Activated CD4-positive, CD25-positive, alpha-beta regulatory T cell treated with anti-CD3 and anti-CD28 coated beads, Interleukin-2, amount 50 U/mL, for 16 hours (primary cell): Measurements from ENCODE around the gene CDH13.

ENCODE experiments used
- DNase-seq: peaks from one replicate; pipeline ENCODE4 v3.0.0-alpha.2; 2020; ENCODE audit warnings: low read depth, low spot score

Gene CDH13

DNA sequence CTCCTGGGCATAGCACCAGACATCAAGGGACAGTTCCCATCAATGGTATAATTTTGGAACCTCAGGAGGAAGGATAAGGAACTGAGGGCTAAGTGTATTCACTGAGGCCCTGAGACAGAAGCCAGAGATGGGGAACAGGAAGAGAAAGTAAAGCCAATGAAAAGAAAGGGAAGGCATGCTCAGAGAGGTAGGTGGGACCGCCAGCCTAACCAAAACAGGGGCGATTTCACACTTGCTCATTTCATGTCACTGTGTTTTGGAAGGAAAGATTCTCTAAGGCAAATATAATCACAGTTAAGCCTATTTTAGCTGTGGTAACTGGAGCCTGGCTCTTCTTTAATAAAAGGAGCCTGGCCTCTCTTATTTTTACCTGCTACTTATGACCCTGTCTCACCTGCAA lies 411.1 kb downstream of the CDH13 start:
- no peak for DNase-seq

DNA sequence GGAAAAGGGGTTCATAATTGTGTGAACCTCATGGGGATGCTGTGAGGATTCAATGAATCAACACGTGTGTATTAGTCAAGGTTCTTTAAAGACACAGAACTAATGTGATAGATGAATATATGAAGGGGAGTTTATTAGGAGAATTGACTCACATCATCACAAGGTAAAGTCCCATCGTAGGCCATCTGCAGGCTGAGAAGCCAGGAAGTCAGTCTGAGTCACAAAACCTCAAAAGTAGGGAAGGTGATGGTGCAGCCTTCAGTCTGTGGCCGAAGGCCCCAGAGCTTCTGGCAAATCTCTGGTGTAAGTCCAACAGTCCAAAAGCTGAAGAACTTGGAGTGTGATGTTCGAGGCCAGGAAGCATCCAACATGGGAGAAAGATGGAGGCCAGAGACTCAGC lies 413.4 kb downstream of the CDH13 start:
- no peak for DNase-seq

DNA sequence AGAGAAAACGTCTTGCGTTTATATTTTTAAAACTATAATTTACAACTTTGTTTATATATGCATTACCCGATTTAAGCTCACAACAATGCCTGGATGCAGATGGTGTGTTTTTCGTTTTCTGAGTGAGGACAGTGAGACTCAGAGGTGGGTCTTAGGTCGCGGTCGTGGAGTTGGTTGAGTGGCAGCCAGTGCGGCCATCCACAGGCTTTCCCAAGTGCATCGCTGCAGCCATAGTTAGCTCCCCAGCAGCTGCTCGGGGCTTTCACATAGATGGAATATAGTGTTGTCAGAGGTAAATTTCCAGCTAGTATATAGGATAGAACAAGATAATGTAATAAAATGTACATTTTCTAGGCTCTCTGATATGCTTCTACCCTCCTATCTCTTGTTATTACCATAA lies 417.8 kb downstream of the CDH13 start:
- no peak for DNase-seq

DNA sequence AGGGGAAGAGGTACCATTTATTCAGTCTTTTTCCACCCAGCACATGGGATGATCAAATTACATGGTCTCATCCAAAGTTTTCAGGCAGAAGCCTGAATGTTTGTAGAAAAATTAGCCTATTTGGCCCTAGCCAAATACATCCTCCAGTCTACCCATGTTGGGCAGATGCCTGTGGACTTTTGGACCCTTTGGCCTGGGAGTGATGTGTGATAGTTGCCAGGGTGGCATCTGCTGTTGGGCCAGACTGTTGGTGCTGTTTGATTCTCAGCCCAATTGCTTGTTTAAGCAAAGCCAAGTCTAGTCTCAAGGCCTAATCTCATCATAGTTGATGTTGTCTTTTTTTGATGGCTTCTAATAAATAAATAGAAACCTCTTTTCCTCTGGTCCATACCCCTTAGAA lies 419.0 kb downstream of the CDH13 start:
- no peak for DNase-seq

DNA sequence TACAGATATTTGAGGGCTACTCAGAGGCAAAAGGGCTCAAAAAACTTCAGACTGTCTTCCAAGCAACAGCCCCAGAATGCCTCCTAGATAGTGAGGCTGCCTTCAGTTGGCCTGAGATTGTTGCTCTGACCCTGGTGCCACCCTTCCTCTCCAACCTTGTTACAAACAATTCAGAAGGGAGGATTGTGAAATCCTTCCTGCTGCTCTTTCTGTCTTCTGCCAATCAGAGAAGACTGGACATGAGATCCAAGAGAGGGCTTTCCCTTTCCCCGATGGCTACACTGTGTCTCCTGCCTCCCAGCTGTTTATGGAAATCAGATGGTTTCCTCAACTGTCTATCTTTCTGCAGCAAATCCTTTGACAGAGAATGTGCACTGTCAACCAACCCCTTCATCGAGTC lies 419.9 kb downstream of the CDH13 start:
- no peak for DNase-seq

DNA sequence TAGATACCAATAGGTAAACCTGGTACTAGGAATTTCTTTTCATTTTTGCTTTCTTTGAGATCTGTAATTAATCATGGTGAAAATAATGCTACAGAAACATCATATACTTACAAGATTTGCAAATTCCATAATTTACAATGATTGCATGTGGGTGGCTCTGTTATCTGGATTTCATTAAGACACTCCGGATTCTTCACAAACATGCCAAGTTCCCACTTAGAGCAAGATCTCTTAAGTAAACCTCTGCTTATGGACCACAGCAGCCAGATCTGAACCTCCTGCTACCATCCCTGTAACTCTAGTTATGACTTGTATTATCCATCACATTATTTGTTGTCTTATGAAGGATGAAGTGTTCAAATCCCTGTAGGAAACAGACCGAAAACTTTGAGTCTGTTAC lies 424.7 kb downstream of the CDH13 start:
- DNase-seq = no peak

DNA sequence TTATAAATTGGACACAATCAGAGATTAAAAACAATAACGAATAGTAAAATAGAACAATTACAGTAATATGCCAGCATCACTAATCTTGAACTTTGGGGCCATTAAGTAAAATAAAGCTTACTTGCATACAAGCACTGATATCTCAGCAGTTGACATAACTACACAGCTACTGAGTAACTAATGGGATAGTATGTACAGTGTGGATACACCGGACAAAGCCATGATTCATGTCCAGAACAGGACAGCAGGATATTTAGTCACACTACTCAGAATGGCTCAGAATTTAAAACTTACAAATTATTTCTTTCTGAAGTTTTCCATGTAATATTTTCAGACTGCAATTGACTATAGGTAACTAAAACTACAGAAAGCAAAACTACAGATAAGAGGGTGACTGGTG lies 427.5 kb downstream of the CDH13 start:
- DNase-seq = no peak

DNA sequence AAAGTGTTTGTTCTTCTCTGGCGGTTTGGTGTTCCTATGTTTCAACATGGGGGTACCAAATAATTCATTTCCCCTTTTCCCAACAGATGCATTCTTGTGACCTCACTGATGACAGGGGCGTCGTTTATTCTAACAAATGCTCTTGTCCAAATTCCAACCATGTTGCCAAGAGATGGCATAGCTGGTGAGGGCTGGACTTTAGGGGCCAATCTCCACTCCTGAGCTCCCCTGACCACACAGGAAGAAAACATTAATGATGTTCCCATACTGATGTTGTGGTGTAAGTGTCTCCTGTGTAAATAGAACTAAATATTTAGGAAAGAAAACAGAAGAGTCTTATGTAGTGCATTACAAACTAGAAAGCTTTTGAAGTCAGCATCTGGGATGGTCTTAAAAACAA lies 431.6 kb downstream of the CDH13 start:
- no peak for DNase-seq

DNA sequence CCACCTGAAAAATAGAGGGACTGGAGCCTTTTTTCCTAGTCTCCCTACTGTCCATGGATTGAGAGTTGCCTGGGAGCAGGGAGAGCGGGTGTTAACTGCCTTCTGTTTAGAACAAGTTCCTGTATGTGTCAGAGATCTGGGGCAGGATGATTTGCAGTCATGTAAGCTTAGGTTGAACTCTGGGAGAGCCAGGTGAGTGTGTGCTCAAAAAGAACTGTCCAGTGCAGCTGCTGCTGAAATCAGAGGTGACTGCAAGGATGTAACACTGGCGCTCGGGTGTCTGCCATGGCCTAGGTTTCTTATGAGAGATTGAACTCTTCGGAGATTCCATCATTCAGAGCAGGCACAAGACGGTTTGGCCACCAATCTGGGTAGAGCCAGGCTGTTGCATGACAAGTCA lies 432.5 kb downstream of the CDH13 start:
- DNase-seq = no peak

DNA sequence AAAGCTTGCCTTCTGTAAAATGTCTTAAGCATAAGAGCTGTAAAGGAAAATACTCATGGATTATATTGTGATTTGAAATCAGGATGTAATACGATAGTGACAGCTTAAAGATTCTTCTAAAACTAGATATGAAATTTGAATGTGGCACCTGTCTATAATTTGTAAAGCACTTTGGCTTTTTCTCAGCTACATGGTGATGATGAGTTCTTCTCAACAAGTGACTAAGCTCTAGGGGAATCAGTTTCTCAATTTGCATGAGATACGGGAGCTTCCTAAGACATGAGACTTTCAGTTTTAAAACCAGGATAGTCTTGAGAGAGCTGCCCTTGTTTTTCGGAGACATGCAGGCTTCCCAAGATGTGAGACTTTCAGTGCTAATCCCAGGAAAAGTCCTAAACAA lies 439.2 kb downstream of the CDH13 start:
- no peak for DNase-seq

DNA sequence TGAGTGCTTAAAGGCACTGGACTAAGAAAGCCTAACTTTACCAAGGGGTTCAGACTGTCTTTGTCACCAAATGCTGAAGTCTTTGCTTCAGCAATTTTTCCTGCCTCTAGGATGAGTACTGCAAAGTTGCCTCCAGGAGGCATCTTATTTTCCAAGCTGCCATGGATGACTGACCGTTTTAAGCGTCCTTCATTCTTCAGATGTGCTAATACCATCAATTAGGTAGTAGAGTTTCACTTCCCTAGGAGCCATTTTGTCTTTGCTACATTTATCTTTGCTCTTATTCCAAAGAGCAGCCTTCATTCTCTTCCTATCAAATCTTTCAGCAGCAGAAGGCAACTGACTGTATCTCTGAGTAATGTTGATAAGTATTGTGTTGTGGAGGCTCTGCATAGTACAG lies 440.1 kb downstream of the CDH13 start:
- no peak for DNase-seq

DNA sequence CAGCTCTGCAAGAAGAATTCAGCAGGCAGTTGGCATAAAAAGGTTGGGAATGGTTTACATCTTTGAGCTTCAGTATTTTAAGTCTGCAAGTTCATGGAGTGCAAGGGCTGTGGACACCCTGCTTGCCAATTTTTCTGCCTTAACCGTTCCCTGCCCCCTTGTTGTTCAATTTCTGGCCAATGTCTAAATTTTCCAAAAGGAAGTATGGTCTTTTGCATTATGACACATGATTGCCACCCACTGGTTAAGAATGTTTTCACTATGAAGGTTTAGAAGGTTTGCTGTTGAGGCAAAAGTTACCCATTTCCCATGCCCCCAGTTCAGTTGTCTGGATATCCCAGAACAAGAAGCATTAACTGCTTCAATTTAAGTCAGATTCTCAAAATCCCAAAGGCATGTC lies 441.9 kb downstream of the CDH13 start:
- DNase-seq = no peak

DNA sequence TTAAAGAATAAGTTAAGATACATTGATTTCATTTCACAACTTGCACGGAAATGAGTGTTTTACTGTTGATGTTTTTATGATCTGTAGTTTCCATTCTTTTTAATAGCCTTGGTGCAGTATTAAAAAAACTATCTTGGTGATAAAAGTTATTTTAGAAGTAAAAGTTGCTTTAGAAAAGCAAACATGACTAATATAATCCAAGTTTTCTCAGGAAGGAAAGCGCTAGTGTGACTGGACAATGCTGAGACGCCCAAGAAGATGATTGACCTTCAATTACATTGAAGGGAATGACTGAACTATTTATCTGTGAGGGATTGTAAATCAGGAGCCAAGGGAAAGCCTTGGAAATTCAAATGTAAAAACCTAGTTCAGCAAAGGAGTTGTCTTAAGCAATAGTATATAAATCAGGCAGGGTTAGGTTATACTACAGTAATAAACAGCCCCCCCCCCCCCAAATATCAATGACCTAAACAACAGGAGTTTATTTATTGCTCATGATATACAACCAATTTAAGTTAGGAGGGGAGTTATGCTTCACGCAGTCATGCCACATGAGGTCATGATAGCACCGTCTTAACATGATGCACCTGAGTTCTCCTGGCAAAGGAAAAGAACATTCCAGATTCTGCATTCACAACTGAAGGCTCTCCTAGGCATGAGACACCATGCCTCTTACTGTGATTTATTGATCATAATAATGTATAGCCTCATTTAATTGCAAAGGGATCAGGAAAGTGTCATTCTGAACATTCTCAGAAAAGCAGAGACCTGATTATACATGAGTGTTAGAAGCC lies 443.8 kb downstream of the CDH13 start:
- DNase-seq = no peak

DNA sequence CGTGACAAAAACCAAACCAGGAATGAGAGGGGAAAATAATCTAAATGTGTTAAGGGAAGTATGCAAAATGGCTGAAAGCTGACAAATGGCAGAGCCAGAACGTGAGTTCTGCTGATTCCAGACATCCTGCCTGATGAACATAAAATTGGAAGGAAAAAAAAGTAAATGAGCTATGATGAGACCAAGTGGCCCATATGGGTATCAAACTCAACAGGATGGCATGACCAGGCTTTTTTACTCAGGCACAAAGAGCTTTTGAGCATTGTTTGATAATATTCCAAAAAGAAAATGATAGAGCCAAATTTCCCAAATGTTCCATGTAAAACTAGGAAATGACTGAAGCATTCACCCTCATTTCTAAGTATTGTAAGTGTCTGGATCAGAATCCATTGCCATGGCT lies 449.2 kb downstream of the CDH13 start:
- no peak for DNase-seq

DNA sequence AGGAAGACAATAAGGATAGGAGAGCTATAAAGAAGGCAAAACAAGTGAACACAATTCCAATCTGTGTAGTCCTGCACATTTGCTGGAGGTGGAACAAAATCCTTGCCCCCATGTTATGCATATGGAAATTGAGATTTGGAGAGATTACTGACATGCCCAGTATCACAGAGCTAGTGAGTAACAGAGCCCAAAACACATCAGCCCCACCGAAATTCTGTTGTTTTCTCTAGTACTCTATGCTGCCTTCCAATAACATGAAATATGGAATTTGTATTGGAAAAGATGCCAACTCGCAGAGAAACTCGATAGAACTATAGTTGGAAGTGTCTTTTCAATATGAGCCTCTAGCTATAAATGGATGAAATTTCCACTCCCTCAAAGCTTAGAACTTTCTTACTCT lies 456.6 kb downstream of the CDH13 start:
- DNase-seq = no peak

DNA sequence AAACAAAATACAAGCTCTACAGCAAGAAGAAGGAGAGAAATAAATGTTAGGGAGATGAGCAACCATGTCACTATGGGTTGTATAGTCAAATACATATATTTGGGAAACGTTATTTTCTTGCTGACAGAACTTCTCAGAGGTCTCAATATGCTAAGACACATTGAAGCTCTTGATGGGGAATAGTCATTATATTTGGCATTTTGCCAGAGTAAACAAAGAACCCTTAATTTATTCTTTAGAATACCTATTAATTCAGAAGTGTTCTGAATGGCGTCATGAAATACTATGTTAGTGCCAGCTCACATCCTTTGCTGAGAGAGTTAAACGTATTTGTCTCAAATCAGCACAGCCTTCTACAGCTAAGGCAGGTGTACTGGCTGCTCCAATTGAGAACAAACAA lies 458.9 kb downstream of the CDH13 start:
- DNase-seq = no peak

DNA sequence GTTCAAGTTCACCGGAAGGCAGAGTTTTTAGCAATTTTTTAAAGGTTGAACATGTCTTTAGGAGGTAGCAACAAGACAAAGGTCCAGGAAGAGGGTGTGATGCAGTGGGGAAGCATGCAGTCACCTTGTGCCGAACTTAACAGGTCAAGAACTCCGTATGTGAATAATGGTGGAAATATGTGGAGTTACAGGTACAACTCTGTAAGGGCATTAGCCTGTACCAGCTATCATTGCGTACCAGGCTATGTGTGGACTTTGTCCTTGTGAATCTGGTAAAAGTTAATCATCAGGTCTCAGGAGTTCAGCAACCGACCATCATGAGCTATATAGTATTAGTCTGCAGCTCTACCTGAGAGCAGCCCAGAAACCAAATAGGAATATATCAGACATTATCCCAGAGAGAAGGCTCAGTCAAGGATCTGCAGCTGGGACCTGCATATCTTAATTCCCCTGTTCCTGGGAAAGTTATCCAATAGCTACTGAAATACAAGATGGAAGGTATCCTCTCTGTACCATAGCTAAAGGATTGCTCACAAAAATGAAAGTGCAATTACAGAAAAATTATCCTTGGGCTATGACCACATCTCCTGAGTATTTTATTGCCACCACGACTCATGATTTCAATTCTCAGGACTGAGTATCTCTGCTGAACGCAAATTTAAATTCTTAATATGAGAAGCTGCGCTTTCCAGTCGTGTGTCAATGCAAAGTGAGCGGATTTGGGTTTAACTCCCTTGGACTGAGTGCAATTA lies 469.3 kb downstream of the CDH13 start:
- no peak for DNase-seq

DNA sequence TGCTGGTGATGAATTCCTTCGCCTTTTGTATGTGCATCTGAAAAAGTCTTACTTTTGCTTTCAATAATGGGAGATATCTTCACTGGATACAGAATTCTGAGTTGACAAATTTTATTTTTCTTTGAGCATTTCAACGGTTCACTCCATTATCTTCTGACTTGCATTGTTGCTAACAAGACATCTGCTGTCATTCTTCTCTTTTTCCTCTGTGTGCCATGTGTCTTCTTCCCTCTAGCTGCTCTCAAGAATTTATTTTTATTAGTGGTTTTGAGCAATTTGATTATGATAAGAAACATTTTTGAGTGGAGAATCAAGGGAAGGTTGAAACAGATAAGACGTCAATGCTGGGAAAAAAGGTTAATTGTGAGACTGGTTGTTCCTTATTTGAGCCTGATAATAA lies 471.8 kb downstream of the CDH13 start:
- DNase-seq = no peak

DNA sequence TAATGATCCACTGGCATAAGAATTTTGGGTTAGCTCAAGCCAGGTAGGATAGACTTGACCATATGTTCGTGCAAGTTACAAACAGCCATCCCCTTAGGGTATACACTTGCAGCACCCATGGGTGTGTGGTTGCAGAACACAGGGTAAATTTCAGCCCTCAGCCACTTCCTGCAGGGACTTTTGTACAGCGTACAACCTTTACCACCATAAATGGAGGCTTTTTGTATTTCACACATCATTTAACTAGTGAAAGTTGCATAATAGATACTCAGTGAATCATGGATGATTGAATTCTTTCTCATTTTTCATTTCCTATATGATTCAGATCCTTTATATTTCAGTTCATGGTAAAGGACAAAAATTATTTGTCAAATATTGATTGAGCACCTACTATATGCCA lies 473.9 kb downstream of the CDH13 start:
- DNase-seq = no peak

DNA sequence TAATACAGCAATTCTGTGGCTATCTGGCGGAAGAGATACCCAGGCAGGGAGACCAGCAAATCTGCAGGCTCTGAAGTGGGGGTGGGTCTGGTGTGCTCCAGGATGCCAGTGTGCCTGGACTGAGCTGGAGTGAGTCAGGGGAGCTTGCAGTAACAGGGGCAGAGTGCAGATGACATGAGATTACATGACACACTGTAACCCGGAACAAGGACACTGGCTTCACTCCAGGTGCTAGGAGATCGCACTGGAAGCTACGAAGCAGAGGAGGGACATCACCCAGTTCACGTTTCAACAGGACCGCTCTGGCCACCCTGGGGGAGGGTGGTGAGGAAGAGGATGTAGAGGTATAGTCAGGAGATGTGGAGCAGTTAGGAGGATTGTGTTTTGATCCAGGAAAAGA lies 475.6 kb downstream of the CDH13 start:
- DNase-seq = no peak

DNA sequence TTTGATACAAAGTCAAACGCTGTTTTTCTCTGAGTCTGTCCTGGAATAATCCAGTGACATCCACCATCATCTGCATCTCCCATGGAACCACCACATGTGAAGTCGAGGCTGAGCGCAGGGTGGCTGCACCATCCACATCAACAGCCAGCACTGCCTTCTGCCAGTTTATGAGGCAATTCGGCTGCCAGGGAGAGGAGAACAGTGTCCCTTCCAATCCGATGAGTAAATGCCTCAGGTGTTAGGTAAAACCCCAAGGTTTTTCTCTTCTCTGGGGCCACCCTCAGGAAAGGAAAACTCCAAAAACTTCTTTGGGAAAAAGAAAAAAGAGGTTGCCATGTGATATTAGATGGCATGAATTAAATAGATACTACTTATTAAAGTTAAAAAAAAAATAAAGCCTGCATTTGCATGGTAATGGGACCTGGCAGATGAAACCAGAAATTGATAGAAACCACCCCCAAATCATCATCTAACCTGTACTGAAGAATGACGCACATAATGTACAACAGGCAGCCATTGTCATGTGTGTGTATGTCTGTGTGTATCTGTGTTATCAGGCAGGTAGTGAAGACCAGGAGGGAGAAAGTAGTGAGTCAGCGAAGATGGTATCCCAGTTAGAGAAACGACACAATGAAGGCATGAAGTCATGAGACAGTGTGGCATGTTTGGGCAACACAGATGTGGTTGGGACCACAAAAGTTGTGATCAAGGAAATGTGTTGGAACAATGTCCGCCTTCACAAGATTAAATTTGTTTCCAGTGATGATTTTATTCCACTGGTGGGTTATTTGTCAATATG lies 478.7 kb downstream of the CDH13 start:
- no peak for DNase-seq

DNA sequence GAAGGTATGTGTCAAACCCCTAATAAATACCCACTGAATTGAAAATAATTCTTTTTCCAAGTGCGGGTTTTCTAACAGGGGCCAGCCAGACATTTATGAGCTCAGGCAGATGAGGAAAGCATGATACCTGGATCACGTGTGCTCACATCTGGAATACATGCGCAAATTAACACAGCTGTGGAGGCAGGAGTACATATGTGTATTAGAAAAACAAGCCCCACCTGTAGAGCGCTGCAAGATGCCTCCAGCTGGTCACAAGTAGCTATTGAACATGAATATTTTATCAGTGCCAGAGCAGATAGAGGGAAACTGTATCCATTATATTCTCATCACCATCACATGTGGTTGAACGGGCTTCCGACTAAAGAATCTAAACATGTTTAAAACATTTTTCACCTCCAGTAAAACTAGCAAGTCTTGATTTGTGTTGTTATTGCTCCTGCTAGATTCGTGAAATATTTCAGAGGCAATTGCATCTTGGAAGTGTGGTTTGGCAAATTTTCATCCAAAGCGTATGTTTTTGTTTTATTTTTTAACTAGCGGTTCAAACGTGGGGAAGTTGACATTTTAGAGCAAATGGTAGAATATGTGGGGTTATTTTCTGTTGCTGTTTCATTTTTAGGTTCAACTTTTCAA lies 482.8 kb downstream of the CDH13 start:
- DNase-seq = no peak
